HG03039 (cell line): ENCODE data around the gene PRTN3.

Experiments
- ATAC-seq: cut with Tn5 transposase; IDR thresholded peaks from one replicate; pipeline ENCODE4 v1.9.1; 2021; ENCODE audit warnings: mild to moderate bottlenecking, moderate library complexity; ENCODE audit not compliant: unreplicated experiment

PRTN3 gene

GRCh38 chr19:840519-841206 is at the start of gene PRTN3:
Gene PRTN3, plus strand, starts transcription at chr19:840999. Its CDS starts 10 bp downstream, at chr19:841009.
- ATAC-seq = no peak

- ATAC-seq = no peak
Measured at GRCh38 chr19:791007-791566, 49.7 kb upstream of the PRTN3 start.

GRCh38 chr19:791567-792305 is 49.1 kb upstream of the PRTN3 start:
- no peak for ATAC-seq

- ATAC-seq = no peak
Measured at GRCh38 chr19:792306-792885, 48.4 kb upstream of the PRTN3 start.

- ATAC-seq = no peak
Measured at GRCh38 chr19:793806-794205, 47.0 kb upstream of the PRTN3 start.

GRCh38 chr19:795073-795611 is 45.7 kb upstream of the PRTN3 start:
- ATAC-seq = no peak

- ATAC-seq = no peak
Measured at GRCh38 chr19:795691-796581, 44.9 kb upstream of the PRTN3 start.

GRCh38 chr19:796692-797527 is 43.9 kb upstream of the PRTN3 start, which contains the start of gene PTBP1:
Gene PTBP1, plus strand, starts transcription at chr19:797452. Its CDS starts 46 bp downstream, at chr19:797498.
- ATAC-seq = peak; percentile 70

GRCh38 chr19:797528-798414 is 43.0 kb upstream of the PRTN3 start:
- peak; percentile 37 for ATAC-seq

- no peak for ATAC-seq
Measured at GRCh38 chr19:798415-799075, 42.3 kb upstream of the PRTN3 start.

- no peak for ATAC-seq
Measured at GRCh38 chr19:799076-799881, 41.5 kb upstream of the PRTN3 start.

- ATAC-seq = no peak
Measured at GRCh38 chr19:800360-801029, 40.3 kb upstream of the PRTN3 start.

GRCh38 chr19:801030-801860 is 39.6 kb upstream of the PRTN3 start:
- no peak for ATAC-seq

GRCh38 chr19:801861-802497 is 38.8 kb upstream of the PRTN3 start:
- ATAC-seq = no peak

GRCh38 chr19:802498-803098 is 38.2 kb upstream of the PRTN3 start:
- no peak for ATAC-seq
